ENCODE measurements around the gene GBGT1.

DNA sequence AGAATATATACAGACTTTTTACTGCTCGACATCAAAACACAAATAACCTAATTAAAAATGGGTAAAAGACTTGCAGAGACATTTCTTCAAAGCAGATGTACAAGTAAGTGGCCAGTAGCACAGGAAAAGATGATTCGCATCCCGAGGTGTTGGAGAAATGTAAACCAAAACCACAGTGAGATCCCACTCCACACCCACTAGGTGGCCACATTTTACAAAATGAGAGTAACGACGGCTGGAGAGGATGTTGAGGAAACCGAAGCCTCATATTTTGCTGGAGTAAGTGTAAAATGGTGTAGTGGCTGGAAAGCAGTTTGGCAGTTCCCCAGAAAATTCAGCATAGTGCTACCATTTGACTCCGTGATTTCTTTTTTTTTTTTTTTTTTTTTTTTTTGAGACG is 21.3 kb upstream of the GBGT1 start:
- peak; percentile 70 for TF ChIP-seq CTCF (IDR thresholded peaks at IDR 0.05)
- TF ChIP-seq POLR2AphosphoS5 (IDR thresholded peaks at IDR 0.05; ENCODE audit: low read depth, low read length) = no peak
- no peak for TF ChIP-seq REST (IDR thresholded peaks at IDR 0.05; ENCODE audit: insufficient read depth in 1 of 2, low read depth in 2 of 2, low read length in 1 of 2)
- no peak for TF ChIP-seq TCF7L2 (IDR thresholded peaks at IDR 0.05; ENCODE audit: low read depth, low read length)
- no peak for TF ChIP-seq SIN3A (IDR thresholded peaks at IDR 0.05; ENCODE audit: borderline replicate concordance, insufficient read depth, low read depth, low read length)

Data from Panc1 (cell line).